Thoracic aorta (tissue), 2 donors: Measurements from ENCODE around the gene ZDHHC8. TPM values are rescaled to one million over a fixed set of nuclear protein-coding genes. Genes with fewer than 3 reads are reported as not detected.
A peak's percentile ranks its signal among the peaks of the same experiment; 100 is the strongest.
"Not testable (repeated sequence)": the region's sequence is repeated elsewhere in the genome, so short reads cannot be mapped to it uniquely, and the experiment has no call there.

Experiments
- ATAC-seq: fragments of 150-250 bp; one replicate; pipeline ENCODE4 v1.8.0; 2017; ENCODE audit warnings: low read depth; ENCODE audit not compliant: insufficient number of reproducible peaks, low FRiP score
- DNase-seq: peaks from one replicate; pipeline ENCODE4 v3.0.0-alpha.2; 2020; ENCODE audit warnings: low spot score
- H3K27ac ChIP-seq, 2 donors: fragments of 200-600 bp; sonication (generic); 1 replicate in 1 of 2; 2 replicates in 1 of 2; pipeline ENCODE4 v1.5.1; 2016; ENCODE audit warnings: mild to moderate bottlenecking in 2 of 2, moderate library complexity in 2 of 2
- H3K27me3 ChIP-seq: fragments of 200-600 bp; sonication (generic); replicated peaks from 2 replicates; pipeline ENCODE4 v1.6.0; 2016; ENCODE audit warnings: mild to moderate bottlenecking; ENCODE audit not compliant: insufficient read depth
- H3K36me3 ChIP-seq: fragments of 200-600 bp; sonication (generic); one replicate; pipeline ENCODE4 v1.5.1; 2016
- H3K4me1 ChIP-seq, 2 donors: fragments of 200-600 bp; sonication (generic); 1 replicate in 1 of 2; 2 replicates in 1 of 2; pipeline versions ENCODE4 v1.5.1 to v1.6.0; 2016; ENCODE audit warnings: low read depth in 2 of 2, mild to moderate bottlenecking in 1 of 2; ENCODE audit not compliant: control insufficient read depth in 1 of 2
- H3K4me3 ChIP-seq: fragments of 200-600 bp; sonication (generic); 2 replicates; pipeline ENCODE4 v1.5.1; 2016; ENCODE audit warnings: mild to moderate bottlenecking
- H3K9me3 ChIP-seq: fragments of 200-600 bp; sonication (generic); 2 replicates; pipeline ENCODE4 v1.5.1; 2016
- CTCF ChIP-seq: fragments of 200-600 bp; sonication (generic); IDR thresholded peaks from one replicate; pipeline ENCODE4 v1.5.1; 2019; ENCODE audit warnings: antibody characterized with exemption
- total RNA-seq, 2 donors: library from RNA; depleted of rRNA; stranded (reverse); fragments of >200 nt; gene quantifications; one replicate each; pipeline versions ENCODE4 v1.1.0 to v1.2.3, GENCODE V29; 2016

ZDHHC8 gene
- total RNA-seq, 2 donors from 2014 or later: 14.8 to 49.8 TPM

GRCh38 chr22:20156042-20156389 lies 24.4 kb downstream of the ZDHHC8 start:
- Histone ChIP-seq H3K4me1 (no peaks in the 10 kb centered on the region), H3K4me3 (no peak overlapping the region), H3K36me3 (no peaks in the 10 kb centered on the region), H3K9me3 (no peaks in the 10 kb centered on the region), H3K27ac (no peak overlapping the region), H3K27me3 (no peaks in the 10 kb centered on the region)
- no peak for DNase-seq
- ATAC-seq: no peak
- no peak for TF ChIP-seq CTCF

GRCh38 chr22:20156611-20157429 lies 25.2 kb downstream of the ZDHHC8 start:
- no peak for ATAC-seq
- Histone ChIP-seq H3K4me3 (no peak overlapping the region), H3K9me3 (no peaks in the 10 kb centered on the region), H3K27ac (no peak overlapping the region), H3K36me3 (no peaks in the 10 kb centered on the region), H3K4me1 (no peaks in the 10 kb centered on the region), H3K27me3 (no peaks in the 10 kb centered on the region)
- peak; percentile 99 for TF ChIP-seq CTCF
- peak; percentile 36 for DNase-seq

GRCh38 chr22:20157430-20158183 lies 26.0 kb downstream of the ZDHHC8 start:
- H3K4me3 ChIP-seq: no peak overlapping the region
- no peak overlapping the region for H3K27ac ChIP-seq
- TF ChIP-seq CTCF: no peak
- H3K36me3 ChIP-seq: no peaks in the 10 kb centered on the region
- no peaks in the 10 kb centered on the region for H3K9me3 ChIP-seq
- H3K27me3 ChIP-seq: no peaks in the 10 kb centered on the region
- H3K4me1 ChIP-seq: no peaks in the 10 kb centered on the region
- DNase-seq (no peak), ATAC-seq (no peak)

GRCh38 chr22:20158391-20159036 lies 26.9 kb downstream of the ZDHHC8 start:
- Histone ChIP-seq H3K36me3 (no peaks in the 10 kb centered on the region), H3K9me3 (no peaks in the 10 kb centered on the region), H3K27me3 (no peaks in the 10 kb centered on the region), H3K4me3 (no peak overlapping the region), H3K4me1 (no peaks in the 10 kb centered on the region), H3K27ac (no peak overlapping the region)
- DNase-seq (no peak), ATAC-seq (no peak)
- TF ChIP-seq CTCF: no peak

- Histone ChIP-seq H3K27me3 (no peaks in the 10 kb centered on the region), H3K4me3 (no peak overlapping the region), H3K9me3 (no peaks in the 10 kb centered on the region), H3K36me3 (no peaks in the 10 kb centered on the region), H3K4me1 (no peaks in the 10 kb centered on the region), H3K27ac (no peak overlapping the region)
- ATAC-seq (no peak), DNase-seq (no peak)
- no peak for TF ChIP-seq CTCF
Measured at GRCh38 chr22:20159076-20159475, 27.5 kb downstream of the ZDHHC8 start.

- not testable (repeated sequence) for ATAC-seq, H3K36me3 ChIP-seq, H3K9me3 ChIP-seq, H3K27ac ChIP-seq, H3K27me3 ChIP-seq, DNase-seq, H3K4me1 ChIP-seq, H3K4me3 ChIP-seq
Measured at GRCh38 chr22:20159531-20159930, 27.9 kb downstream of the ZDHHC8 start.
